ENCODE data around the gene OSGIN1. TPM values are rescaled to one million over a fixed set of nuclear protein-coding genes. Genes with fewer than 3 reads are reported as not detected.
"Not testable (repeated sequence)": the region's sequence is repeated elsewhere in the genome, so short reads cannot be mapped to it uniquely, and the experiment has no call there.

The OSGIN1 gene
- total RNA-seq, 3 donors from 2014 or later, result 0.63 to 1.9 (median 0.92) TPM

DNA sequence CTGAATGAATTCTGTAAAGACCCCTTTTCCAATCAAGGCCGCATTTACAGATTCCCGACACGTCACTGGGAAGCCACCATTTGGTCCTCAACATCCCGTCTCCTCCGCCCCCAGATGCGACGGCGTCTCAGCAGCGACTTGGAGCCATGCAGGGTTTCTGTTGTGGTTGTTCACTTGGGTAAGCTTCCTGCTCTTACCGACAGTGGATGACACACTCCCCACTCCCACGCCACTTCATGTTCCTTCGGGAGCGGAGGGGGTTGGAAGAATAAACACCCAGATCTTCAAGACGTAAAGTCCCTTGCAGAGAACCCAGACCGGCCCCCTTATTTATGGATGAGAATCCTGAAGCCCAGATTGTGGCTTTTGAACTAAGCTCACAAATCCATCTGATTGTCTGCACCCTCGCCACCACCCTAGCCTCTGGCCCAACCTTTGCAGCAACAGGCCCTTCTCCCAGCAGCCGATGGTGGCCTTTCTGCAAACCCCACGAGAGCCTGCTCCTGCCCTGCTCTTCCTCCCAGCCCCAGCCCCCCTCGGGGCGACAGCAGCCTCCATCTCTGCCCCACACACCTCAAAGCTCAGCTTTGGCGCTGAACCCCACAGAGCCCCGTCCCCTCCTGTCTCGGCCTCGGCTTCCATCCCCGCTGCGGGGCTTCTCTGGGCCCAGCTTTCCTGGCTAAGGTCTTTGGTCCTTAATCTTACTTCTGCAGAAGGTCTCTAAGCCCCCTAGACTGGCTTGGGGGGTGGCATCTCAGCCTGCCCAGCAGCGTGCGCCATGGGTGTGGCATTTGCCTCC is 19.0 kb upstream of the OSGIN1 start:
- Mint-ChIP-seq H3K4me3 (no peak overlapping the region), H3K9me3 (no peaks in the 10 kb centered on the region), H3K4me1 (ENCODE audit: low read depth) (no peaks in the 10 kb centered on the region), H3K36me3 (ENCODE audit: insufficient read depth) (no peaks in the 10 kb centered on the region), H3K27me3 (ENCODE audit: low read depth) (no peaks in the 10 kb centered on the region)
- ATAC-seq (no peak), DNase-seq (no peak)

DNA sequence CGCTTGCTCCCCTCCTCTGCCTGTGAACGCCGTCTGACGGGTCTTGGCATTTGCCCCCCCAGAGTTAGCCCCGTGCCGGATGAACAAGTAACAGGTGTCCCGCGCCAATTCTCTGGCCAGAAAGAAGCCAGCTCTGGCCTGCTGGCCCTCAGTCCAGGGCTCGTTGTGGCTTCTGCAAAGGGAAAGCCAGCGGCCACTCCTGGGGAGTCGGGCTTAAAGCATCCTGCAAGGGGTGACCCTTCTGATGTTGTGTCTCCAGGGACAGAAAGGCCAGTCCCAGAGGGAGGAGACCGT is 18.4 kb upstream of the OSGIN1 start:
- Mint-ChIP-seq H3K27me3 (ENCODE audit: low read depth) (no peaks in the 10 kb centered on the region), H3K9me3 (no peaks in the 10 kb centered on the region), H3K4me1 (ENCODE audit: low read depth) (peaks cover 3% of the 10 kb centered on the region), H3K4me3 (no peak overlapping the region), H3K36me3 (ENCODE audit: insufficient read depth) (no peaks in the 10 kb centered on the region)
- ATAC-seq (no peak), DNase-seq (no peak)

DNA sequence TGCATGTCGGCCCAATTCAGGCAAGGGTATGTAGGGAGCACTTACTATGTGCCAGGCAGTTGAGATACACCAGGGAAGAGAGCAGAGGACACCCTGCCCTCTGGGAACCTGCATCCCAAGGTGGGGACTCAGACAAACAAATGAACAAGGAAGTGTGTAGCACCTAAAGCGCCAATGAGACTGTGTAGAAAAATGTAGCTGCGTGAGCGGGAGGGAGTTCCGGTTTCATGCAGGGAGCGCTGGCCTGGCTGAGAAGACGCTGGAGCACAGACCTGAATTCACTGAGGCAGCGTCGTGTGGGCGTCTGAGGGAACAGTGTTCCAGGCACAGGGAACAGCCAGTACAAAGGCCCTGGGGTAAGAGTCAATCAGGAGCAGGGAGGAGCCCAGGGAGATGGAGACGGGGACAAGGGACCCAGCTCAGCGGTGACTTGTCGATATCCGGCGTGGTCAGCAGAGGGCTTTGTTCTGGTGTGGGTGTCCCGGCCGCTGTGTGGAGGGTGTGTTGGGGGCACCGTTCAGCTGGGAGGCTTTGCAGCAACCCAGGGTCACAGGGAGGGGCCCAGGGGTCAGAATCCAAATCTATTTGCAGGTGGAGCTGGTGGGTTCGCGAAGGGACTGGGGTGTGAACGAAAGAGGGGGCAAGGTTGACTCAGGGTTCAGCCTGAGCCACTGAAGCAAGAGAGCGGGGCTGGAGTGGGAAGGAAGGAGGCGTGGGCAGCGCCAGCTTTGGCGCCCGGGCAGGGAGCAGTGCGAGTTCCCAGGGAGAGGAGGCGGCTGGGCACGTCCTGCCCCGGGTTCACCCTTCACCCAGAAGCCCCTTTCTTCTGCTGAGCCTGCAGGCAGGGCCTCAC is 17.8 kb upstream of the OSGIN1 start:
- Mint-ChIP-seq H3K4me3 (no peak overlapping the region), H3K36me3 (ENCODE audit: insufficient read depth) (no peaks in the 10 kb centered on the region), H3K27me3 (ENCODE audit: low read depth) (no peaks in the 10 kb centered on the region), H3K4me1 (ENCODE audit: low read depth) (peaks cover 3% of the 10 kb centered on the region), H3K9me3 (no peaks in the 10 kb centered on the region)
- ATAC-seq, result no peak
- DNase-seq, result no peak

DNA sequence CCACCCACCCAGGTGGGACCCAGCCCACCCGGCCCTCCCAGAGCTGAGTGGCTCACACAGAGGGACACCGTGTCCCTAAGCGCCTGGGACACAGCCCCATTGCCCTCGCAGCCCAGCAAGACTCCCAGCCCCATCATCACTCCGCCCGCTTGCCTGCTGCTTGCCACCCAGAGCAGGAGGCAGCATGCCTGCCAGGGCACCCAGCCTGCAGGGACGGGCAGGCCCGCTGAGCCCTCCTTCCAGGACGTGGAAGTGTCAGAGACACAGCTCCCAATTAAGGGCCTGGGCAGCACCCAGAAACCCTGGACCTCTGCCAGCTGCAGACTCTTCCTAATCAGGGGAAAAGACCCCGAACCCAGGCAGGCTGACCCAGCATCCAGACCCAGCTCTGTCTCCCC is 17.2 kb upstream of the OSGIN1 start:
- Mint-ChIP-seq H3K4me3 (no peak overlapping the region), H3K36me3 (ENCODE audit: insufficient read depth) (no peaks in the 10 kb centered on the region), H3K9me3 (no peaks in the 10 kb centered on the region), H3K27me3 (ENCODE audit: low read depth) (no peaks in the 10 kb centered on the region), H3K4me1 (ENCODE audit: low read depth) (peaks cover 3% of the 10 kb centered on the region)
- DNase-seq (no peak), ATAC-seq (no peak)

DNA sequence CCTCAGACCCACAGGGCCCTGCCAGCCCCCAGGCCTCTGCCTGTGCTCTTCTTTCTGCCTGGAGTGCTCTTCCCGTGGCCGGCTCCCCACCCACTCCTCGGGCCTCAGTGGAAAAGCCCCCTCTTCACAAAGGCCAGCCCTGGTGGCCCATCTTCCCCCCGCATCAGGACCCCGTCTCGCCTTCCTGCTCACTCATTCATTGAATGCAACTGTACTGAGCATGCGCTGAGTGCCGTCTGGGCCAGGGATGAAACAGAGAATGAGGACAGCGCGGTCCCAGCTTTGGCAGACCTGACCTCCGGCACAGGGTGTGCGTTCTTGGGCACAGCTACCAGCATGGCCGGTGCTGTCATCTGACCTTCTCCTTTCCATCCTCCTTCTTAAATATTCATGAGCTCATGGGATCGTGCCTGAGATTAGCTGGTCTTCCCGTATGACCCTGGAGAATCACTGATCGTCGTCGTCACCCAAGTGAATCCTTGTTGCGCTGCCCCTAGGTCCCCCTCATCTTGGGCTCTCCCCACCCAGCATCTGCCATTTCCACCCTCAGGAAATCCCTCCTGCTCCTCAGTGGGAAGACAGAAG is 16.4 kb upstream of the OSGIN1 start:
- DNase-seq, result no peak

DNA sequence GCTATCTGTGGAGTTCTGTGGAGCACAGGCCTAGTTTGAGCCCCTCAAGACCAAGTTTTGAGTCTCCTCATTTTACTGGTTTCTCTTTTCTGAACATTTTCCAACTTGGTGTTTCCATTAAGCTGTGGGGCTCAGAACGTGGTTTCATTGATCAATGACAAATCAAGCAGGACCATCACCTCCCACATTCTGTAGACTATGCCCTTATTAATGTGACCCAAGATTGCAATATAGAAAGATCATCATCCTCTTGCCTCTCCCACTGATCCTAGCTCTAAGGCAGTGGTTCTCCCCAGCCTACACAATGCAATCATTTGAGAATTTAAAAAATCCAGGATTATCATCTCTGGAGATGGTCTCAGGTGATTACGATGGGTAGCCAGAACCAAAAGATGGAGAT is 15.8 kb upstream of the OSGIN1 start:
- ATAC-seq, result no peak
- Mint-ChIP-seq H3K27me3 (ENCODE audit: low read depth) (no peaks in the 10 kb centered on the region), H3K9me3 (no peaks in the 10 kb centered on the region), H3K4me1 (ENCODE audit: low read depth) (peaks cover 3% of the 10 kb centered on the region), H3K4me3 (no peak overlapping the region), H3K36me3 (ENCODE audit: insufficient read depth) (no peaks in the 10 kb centered on the region)
- DNase-seq, result no peak

More for the DNA sequence above, 16.4 kb upstream of the OSGIN1 start:
- Mint-ChIP-seq H3K4me1 (ENCODE audit: low read depth) (peaks cover 3% of the 10 kb centered on the region), H3K27me3 (ENCODE audit: low read depth) (no peaks in the 10 kb centered on the region), H3K9me3 (no peaks in the 10 kb centered on the region), H3K4me3 (no peak overlapping the region), H3K36me3 (ENCODE audit: insufficient read depth) (no peaks in the 10 kb centered on the region)
- ATAC-seq, result no peak

DNA sequence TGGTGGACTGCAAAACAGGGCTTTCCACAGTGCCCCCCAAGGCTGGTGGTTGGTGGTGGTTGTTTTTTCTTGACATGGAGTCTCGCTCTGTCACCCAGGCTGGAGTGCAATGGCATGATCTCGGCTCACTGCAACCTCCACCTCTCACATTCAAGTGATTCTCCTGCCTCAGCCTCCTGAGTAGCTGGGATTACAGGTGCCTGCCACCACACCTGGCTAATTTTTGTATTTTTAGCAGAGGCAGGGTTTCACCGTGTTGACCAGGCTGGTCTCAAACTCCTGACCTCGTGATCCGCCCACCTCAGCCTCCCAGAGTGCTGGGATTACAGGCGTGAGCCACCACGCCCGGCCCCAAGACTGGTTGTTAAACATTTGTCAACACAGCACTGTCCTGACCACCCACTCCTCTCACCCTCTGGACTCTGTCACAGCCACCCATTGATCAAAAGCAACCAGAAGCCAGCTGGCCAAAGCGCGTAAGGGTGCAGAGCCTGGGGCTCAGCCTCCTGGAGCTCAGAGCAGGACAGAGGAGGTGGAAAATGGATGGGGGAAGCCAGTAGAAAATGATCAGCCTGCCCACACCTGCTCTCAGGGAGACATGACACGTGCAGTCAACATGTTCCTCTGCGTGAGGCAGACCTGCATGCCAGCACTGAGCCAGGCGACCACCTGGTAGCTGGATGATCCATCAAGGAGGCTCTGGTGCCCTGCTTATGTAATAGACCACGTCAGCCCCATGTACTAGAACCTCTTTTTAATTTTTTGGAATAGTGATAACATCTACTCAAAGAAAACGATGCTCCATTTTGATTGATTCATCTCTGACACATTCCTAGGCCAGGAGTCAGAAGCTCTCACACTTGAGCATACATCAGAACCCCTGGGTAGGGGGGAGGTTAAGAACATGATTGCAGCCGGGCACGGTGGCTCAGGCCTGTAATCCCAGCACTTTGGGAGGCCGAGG is 14.8 kb upstream of the OSGIN1 start:
- DNase-seq, result no peak
- Mint-ChIP-seq H3K27me3 (ENCODE audit: low read depth) (no peaks in the 10 kb centered on the region), H3K9me3 (no peaks in the 10 kb centered on the region), H3K4me1 (ENCODE audit: low read depth) (peaks cover 3% of the 10 kb centered on the region), H3K4me3 (no peak overlapping the region), H3K36me3 (ENCODE audit: insufficient read depth) (no peaks in the 10 kb centered on the region)
- ATAC-seq, result no peak

DNA sequence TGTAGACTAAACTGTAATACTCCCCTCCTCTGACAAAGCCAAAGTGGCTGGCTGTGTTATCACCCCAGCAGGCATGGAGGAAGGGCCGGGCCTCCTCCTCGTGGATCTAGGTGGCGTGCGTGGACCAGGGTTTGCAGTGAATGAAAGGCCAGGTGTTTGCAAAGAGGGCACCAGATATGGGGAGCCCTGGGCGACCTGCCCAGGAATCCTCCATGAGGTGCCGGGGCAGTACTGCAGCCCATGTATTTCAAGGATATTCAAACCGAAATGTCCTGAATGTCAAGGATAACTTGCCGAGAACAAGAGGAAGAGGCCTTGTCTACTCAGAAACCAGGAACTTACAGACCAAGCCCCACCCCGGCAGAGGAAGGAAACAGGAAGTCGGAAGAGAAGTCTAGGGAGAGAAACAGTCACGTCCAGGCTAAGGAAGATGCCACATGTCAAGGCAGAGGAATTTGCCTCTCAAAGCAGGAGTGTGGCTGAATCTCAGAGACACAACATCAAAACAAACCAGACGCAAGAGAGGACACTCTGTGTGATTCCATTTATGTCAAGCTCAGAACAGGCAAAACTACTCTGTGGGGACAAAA is 13.7 kb upstream of the OSGIN1 start:
- no peaks in the 10 kb centered on the region for H3K9me3 Mint-ChIP-seq

DNA sequence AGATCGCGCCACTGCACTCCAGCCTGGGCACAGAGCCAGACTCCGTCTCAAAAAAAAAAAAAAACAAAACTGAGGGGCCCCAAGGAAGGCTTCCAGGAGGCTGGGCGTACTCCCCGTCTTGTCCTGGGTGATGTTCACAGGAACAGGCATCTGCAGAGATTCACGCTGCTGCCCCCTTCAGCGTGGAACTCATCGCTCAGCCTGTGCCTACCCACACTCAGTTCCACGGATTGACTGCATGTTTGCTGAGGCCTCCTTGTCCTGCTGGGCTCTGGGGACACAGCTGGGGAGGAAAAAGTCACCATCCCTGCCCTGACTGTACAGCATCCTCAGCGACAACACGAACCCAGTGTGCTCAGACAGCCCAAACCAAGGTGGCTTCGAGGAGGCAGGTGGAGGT is 12.9 kb upstream of the OSGIN1 start:
- no peak overlapping the region for H3K4me3 Mint-ChIP-seq
- H3K27me3 Mint-ChIP-seq (ENCODE audit: low read depth), result no peaks in the 10 kb centered on the region
- ATAC-seq (no peak), DNase-seq (no peak)
- H3K4me1 Mint-ChIP-seq (ENCODE audit: low read depth), result peaks cover 3% of the 10 kb centered on the region
- no peaks in the 10 kb centered on the region for H3K9me3 Mint-ChIP-seq
- H3K36me3 Mint-ChIP-seq (ENCODE audit: insufficient read depth), result no peaks in the 10 kb centered on the region

More for the DNA sequence above, 13.7 kb upstream of the OSGIN1 start:
- peaks cover 3% of the 10 kb centered on the region for H3K4me1 Mint-ChIP-seq (ENCODE audit: low read depth)
- H3K36me3 Mint-ChIP-seq (ENCODE audit: insufficient read depth), result no peaks in the 10 kb centered on the region
- ATAC-seq, result no peak
- no peak for DNase-seq
- H3K27me3 Mint-ChIP-seq (ENCODE audit: low read depth), result no peaks in the 10 kb centered on the region
- H3K4me3 Mint-ChIP-seq, result no peak overlapping the region

DNA sequence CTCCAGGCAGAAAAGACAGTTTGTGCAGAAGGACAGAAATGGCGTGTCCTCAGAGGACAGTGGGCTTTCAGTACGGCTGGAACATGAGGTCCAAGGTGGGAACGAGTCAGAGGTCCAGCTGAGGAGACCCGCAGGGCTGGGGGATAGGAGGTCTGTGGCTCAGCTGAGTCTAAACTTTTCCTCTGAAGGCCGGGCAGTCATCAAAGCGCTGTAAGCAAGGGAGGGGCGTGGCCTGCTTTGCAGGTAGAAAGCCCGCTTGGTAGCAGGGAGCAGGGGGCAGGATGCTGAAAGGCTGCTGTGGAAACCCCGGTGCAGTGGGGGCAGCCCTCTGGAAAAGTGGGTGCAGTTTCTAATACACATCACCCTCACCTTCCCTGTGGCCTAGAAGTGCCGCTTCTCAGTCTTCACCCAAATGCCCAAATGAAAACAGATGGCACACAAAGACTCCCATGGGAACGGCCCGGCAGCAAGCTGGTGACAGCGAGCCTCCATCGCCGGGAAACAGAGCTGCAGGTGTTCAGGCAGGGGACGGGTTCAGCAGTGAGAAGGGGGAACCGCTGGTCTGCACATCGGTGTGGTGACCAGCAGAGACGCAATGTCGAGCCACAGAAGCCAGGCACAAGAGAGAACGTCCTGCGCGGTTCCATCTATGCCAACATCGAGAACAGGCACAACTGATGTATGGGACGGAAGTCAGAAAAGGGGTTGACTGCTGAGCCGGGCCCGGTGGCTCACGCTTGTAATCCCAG is 12.2 kb upstream of the OSGIN1 start:
- DNase-seq (no peak), ATAC-seq (no peak)
- Mint-ChIP-seq H3K4me3 (no peak overlapping the region), H3K4me1 (ENCODE audit: low read depth) (peaks cover 3% of the 10 kb centered on the region), H3K9me3 (no peaks in the 10 kb centered on the region), H3K36me3 (ENCODE audit: insufficient read depth) (no peaks in the 10 kb centered on the region), H3K27me3 (ENCODE audit: low read depth) (no peaks in the 10 kb centered on the region)

DNA sequence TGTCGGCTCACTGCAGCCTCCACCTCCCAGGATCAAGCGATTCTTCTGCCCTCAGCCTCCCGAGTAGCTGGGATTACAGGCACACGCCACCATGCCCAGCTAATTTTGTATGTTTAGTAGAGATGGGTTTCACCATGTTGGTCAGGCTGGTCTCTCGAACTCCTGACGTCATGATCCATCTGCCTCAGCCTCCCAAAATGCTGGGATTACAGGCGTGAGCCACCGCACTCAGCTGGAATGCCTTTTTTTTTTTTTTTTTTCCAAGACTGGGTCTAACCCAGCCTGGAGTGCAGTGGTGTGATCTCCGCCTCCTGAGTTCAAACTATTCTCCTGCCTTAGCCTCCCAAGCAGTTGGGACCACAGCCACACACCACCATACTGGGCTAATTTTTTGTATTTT is 11.5 kb upstream of the OSGIN1 start:
- H3K4me3 Mint-ChIP-seq; H3K27me3 Mint-ChIP-seq (ENCODE audit: low read depth): not testable (repeated sequence)

DNA sequence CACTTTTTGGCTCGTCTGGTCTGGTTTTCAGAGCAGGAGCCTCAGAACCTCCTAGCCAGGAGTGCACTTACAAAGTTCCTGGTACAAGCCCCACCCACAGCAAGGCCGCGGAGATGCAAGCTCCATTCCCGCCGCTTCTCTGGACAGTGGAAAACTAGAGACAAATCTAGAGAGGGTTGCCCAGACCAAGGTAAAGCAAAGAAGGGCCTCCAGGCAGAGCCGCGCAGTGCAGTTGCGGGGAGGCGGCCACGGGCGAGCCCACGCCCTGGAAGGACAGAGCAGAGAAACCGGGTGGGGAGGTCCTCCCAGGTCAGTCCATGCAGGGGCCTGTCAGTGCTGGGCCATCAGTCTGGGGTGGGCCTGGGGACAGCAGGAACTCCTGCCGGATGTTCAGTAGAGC is 11.0 kb upstream of the OSGIN1 start:
- DNase-seq (no peak), ATAC-seq (no peak)
- peaks cover 3% of the 10 kb centered on the region for H3K4me1 Mint-ChIP-seq (ENCODE audit: low read depth)

More for the DNA sequence above, 11.5 kb upstream of the OSGIN1 start:
- not testable (repeated sequence) for DNase-seq; H3K36me3 Mint-ChIP-seq (ENCODE audit: insufficient read depth); ATAC-seq; H3K4me1 Mint-ChIP-seq (ENCODE audit: low read depth); H3K9me3 Mint-ChIP-seq

DNA sequence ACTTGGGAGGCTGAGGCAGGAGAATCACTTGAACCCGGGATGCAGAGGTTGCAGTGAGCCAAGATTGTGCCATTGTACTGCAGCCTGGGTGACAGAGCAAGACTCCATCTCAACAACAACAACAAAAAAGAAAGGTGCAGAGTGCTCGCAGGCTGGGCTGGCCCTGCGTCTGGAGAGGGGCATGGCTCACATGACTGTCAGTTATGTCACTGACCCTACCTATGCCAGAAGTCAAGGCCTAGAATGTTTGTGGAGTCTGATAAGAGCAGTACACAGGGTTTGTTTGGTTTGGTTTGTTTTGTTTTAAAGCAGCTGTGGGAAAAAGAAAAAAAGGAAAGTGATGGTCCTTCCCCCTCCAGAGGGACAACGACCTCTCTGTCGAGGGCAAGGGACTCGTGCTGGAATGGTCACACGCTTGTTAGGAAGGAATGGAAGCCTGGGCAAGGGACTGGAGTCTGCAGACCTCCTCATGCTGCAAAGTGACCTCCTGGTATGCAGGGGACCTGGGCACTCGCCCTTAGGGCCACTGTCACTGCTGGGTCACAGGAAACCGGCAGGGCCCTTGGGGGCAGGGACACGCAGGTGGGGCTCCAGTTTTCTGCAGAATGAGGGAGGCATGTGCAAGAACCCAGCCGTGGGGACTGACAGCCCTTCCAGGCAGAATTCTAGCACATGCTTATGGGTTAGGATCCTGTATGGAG is 10.1 kb upstream of the OSGIN1 start:
- H3K27me3 Mint-ChIP-seq (ENCODE audit: low read depth), result no peaks in the 10 kb centered on the region
- DNase-seq, result no peak
- no peak overlapping the region for H3K4me3 Mint-ChIP-seq
- ATAC-seq, result no peak
- H3K4me1 Mint-ChIP-seq (ENCODE audit: low read depth), result peaks cover 3% of the 10 kb centered on the region
- H3K36me3 Mint-ChIP-seq (ENCODE audit: insufficient read depth), result no peaks in the 10 kb centered on the region
- H3K9me3 Mint-ChIP-seq, result no peaks in the 10 kb centered on the region

More for the DNA sequence above, 11.0 kb upstream of the OSGIN1 start:
- Mint-ChIP-seq H3K27me3 (ENCODE audit: low read depth) (no peaks in the 10 kb centered on the region), H3K9me3 (no peaks in the 10 kb centered on the region), H3K36me3 (ENCODE audit: insufficient read depth) (no peaks in the 10 kb centered on the region), H3K4me3 (no peak overlapping the region)

All from activated T-cell treated with anti-CD3 and anti-CD28 coated beads, Interleukin-2, amount 50 U/mL, for 4 hours (primary cell).